HG02885 (cell line): ENCODE measurements around the gene CYP20A1.
"Not testable (repeated sequence)": the region's sequence is repeated elsewhere in the genome, so short reads cannot be mapped to it uniquely, and the experiment has no call there.

ENCODE experiments used
- ATAC-seq: cut with Tn5 transposase; IDR thresholded peaks from one replicate; pipeline ENCODE4 v1.9.1; 2021; ENCODE audit warnings: mild to moderate bottlenecking; ENCODE audit not compliant: unreplicated experiment, poor library complexity

The CYP20A1 gene

DNA sequence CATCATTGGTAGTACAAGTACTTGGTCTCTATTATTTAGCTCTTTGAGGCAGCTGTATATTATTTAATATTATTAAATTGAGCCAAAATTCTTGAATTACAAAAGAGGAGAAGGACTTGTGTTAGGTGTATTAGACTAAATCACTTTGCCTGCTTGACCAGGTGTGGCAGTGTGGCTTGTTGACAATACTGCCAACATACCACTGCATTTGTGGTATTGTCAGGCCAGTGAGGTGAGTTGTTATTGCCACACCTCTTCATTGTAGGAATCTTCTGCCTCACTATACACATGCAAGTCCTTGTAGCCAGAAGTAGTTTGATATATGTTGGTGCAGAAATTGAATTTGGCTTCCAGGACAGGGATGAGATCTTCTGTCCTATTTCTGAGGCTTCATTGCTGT is 40.5 kb downstream of the CYP20A1 start:
- no peak for ATAC-seq

DNA sequence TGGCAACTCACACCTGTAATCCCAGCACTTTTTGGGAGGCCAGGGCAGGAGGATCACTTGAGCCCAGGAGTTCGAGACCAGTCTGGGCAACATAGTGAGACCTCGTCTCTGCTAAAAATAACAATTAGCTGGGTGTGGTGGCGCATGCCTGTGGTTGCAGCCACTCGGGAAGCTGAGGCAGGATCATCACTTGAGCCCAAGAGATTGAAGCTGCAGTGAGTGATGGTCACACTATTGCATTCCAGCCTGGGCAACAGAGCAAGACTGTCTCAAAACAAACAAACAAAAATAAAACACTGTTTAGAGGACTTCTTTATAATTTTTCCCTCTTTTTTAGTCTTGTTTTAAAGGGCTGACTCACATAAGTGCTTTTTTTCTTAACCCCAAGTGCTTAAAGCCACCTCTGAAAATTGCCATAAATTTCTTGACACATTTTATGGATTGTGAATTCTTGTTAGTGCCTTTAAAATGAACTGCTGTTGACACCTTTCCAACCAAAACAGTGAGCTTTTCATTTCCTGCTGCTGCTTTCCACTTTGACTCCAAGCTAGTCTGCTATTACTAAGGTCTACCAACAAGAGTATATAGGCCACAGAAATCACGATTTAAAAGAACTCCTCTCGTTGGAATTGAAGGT is 41.7 kb downstream of the CYP20A1 start:
- no peak for ATAC-seq

DNA sequence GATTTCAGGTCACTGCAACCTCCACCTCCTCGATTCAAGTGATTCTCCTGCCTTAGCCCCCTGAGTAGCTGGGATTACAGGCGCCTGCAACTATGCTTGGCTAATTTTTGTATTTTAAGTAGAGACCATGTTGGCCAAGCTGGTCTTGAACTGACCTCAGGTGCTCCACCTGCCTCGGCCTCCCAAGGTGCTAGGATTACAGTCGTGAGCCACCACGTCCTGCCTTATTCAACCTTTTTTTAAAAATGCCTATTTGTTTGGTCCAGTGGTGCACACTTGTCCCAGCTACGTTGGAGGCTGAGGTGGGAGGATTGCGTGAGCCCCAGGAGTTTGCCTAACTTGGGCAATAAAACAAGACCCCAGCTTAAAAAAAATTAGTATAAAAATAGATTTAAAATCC is 43.3 kb downstream of the CYP20A1 start:
- ATAC-seq: no peak

DNA sequence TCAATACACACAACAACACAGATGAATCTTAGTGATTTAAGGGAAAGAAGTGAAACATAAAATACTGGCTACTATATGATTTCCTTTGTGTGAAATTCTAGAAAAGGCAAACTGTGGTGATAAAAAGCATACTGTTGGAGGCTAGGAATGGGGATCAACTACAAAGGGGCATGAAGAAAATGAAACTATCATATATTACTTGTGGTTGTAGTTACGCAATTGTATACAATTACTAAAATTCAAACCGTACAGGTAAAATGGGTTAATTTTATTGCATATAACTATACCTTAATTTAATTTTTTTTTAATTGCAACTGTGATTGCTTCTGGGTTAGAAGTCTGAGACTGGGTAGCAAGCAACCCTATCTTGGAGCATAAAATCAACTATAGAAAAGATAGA is 47.7 kb downstream of the CYP20A1 start:
- ATAC-seq: no peak

DNA sequence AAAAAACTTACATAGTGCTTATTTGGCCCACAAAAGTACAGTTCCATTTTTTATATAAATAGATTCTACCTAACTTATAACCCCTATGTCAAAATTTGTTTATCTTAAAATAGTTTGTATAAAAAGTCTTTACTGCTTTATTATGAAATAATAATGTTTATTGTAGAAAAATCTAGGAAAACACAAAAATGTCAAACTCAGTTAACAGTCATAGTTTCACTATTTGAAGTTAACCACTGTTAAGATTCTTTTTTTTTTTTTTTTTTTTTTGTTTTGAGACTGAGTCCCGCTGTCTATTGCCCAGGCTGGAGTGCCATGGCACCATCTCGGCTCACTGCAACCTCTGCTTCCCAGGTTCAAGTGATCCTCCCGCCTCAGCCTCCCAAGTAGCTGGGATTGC is 62.8 kb downstream of the CYP20A1 start:
- no peak for ATAC-seq

DNA sequence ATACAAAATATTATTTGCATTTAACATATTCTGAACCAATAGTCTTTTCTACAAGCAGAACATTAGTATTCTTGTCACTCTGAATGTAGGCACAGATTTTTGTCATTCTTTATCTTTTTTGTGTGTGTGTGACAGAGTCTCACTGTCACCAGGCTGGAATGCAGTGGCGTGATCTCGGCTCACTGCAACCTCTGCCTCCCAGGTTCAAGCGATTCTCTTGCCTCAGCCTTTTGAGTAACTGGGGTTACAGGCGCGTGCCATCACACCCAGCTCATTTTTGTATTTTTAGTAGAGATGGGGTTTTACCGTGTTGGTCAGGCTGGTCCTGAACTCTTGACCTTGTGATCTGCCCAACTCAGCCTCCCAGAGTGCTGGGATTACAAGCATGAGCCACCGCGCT is 63.8 kb downstream of the CYP20A1 start:
- ATAC-seq: not testable (repeated sequence)

DNA sequence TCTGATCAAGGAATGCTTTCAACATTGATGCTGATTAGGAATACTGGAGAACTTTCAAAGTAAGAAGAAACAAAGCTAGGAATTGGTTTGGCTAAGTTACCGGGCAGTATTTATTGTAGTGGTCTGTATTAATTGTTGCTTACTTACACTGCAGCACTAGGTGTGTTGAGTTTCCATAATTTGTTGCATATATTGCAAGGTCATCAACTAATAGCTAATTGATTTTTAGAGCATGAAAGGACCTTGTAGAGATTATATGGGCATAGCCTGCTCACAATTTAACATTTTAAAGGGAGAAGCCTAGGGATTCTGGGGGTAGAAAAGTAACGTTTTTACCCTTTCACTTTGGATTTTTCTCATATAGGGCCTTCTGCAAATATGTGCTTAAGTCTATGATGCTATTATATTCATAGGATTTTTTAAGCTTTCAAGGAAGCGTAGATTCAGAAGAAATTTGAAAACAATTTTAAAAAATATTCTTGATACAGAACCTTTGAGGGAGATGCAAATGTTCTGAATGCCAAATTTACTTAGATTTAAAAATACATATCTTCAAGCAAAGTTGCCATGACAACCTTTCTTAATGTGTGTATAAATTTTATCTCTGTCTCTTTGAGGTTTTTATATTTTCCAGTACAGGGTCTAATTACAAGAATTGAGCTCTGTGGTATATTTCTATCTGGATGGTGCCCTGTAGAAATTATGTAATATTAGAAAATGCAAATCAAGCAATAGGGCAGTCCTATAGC is 72.0 kb downstream of the CYP20A1 start:
- ATAC-seq: no peak

DNA sequence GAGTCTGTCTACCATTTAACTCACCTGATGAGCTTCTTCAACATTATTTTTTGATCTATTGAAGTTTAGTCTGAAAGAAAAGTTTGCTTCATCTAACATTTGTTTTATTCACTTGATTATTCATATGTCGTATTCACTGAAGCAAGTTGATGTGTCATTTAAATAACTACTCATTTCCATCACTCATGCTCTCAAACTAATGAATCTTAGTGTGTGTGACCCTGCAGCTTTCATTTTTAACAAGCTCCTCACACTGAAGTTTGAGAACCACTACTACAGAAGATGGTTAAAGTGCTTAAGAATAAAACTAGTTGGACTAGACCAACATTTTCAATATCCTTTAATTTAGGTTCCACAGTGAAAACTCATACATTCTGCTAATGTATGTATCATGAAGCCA is 87.5 kb downstream of the CYP20A1 start:
- ATAC-seq: no peak

DNA sequence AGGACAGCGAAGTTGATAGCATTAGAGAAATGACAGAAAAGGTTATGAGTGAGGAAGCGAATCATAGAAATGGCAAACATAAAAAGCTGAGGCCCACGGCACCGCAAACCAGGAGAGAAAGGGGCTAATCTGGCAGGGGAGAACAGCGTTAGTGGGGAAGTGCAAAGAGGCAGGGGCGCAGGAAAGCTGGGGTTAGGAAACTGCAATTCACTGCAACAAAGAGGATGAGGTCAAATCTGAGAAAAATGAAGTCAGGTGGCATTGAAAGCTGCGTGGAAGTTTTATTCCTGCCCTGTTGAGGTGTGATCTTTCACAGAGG is 88.7 kb downstream of the CYP20A1 start:
- no peak for ATAC-seq

DNA sequence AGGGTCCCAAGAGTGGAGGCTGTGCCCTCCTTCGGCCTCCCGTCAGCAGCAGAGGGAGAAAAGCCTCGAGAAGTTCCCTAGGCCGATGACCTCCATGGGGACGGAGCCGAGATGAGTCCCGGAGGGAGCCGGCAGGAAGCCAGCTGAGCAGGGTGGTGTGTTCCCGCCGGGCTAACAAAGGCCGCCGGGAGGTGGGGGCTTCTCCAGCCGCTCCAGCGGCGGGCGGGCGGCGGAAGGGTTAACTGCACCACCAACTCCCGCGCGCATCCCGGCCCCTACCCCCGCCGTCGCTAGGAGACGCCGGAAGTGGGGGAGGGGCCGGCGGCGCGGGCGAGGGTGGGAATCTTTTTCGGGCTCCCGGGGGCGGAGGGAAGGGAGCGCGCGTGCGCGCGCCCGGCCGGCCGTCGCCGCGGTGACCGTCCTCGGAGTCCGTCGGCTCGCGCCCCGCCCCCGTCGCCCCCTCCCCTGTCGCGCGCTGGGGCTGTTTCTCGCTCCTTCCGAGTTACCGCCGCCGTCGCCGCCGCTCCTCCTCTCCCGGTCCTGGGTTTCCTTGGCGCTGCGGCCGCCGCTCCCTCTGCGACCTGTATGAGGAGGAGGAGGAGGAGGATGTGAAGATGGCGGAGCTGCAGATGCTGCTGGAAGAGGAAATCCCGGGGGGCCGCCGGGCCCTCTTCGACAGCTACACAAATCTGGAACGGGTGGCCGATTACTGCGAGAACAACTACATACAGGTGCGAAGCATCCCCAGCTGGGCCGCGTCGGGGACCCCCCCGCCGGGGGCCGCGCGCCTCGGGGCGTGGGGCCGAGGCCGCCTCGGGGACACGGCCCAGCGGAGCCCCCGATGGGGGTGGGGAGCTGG is 89.3 kb downstream of the CYP20A1 start, which contains the start of gene ABI2:
Gene ABI2, plus strand, starts transcription at position 494 of the 859 bp plus-strand sequence. Its CDS starts 121 bp downstream, at position 615.
- ATAC-seq: peak; percentile 66

DNA sequence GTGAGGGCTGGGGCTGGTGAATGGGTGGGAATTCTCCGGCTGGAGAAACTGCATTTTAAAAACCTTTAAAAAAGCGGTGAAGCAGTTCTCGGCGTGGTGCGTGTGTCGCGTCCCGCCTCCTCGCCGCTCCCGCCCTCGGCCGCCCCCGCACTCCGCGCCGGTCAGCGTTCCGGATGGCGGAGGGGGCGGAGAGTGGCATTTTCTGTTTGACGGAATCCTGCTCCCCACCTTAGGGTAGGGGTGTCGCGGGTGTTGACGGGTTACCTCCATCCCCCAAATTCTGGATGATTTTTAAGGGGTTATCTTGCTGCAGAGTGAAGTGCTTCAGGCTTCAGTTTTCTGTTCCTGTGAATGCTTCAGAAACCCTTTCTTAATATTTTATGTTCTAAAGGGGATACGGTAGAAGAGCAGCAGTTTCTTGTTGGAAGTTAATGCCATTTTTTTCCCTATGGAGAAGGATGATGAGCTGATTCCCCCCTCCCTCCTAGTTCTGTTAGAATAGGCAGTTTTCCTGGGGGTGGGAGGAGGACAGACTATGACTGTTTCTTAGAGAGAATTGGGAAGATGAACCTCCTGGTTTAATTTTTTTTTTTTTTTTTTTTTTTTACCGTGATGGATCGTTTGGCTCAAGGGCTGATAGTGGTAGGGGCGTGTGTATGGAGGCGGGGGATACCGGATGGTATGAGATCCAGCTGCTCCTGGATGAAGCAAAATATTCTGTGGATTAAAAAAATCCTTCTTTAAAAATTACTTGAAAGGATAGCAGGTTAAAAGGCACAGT is 90.1 kb downstream of the CYP20A1 start:
- peak; percentile 66 for ATAC-seq

DNA sequence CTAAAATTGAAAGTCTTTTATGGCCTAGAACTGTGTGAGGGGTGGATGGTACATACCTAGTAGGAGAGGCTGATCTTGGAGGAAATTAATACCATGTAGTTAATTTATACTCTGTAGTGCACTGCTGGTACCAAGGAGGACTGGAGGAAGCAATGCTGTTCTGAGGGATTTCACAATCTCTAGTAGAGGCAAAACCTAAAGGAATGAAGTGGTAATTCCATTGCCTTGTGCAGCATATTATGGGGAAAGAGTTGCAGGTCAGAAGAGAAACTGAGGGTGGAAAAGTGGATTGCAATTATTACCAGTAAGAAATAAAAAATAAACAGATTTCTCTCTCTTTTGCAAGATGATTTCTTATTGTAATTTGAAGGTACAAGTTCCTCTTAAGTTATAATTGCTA is 91.6 kb downstream of the CYP20A1 start:
- ATAC-seq: no peak

DNA sequence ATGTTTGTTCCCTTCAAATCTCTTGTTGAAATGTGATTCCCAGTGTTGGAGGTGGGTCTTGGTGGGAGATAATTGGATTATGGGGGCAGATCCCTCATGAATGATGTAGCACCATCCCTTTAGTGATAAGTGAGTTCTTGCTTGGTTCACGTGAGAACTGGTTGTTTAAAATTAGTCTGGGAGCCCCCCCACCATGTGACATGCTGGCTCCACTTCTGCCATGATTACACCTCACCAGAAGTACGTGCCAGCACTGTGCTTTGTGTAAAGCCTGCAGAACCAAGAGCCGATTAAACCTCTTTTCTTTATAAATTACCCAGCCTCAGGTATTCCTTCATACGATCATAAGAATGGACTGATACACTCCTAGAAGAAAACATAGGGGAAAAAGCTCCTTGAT is 99.5 kb downstream of the CYP20A1 start:
- ATAC-seq: no peak

DNA sequence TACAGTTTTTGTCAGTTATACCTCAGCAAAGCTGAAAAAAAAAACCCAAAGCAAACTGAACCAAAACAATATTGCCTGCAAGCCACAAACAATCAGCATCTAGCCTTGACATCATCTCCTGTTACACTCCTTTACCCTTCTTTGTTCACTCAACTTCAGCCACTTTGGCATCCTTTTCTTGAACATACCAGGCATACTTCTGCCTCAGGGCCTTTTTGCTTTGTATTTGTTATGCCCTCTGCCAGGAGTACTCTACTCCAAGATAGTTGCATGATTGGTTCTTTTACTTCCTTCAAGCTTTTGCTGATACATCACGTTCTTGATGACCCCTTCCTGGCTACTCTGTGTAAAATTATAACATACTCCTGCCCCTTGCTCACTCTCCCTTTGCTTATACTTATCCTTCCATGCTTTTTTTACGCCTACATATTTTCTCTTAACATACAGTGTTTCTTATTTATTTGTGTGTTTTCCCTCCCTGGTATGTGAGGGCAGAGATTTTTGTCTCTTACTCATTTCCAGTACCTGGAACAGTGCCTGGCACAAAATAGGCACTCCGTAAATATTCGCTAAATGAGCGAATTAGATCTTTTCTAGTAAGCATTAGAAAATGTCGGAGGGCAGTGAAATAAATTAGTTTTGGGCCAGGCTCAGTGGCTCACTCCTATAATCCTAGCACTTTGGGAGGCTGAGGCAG is 102.1 kb downstream of the CYP20A1 start:
- no peak for ATAC-seq

DNA sequence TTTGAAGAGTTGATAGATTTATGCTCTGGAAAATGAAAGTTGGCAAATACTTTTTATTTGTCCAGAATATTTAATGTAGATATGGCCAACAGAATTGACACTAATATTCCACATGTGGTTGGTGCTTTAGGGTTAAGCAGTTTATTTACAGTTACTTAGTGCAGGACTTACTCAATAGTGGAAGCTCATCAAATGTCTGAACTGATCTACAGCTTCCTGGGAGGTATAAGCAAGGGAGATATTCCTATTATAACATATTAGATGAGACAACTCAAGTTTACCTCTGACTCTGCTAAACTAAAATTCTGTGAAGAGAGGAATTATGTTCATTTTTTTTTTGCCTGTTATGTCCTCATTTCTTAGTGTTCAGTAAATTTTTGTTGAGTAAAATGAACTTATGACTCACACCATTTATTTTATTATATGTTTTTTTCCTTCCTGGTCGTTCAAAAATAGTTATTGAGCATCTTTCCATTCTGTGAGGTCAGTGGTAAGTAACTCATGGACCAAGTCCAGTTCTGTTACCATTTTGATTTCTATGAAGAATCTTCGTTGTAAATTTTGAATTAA is 103.0 kb downstream of the CYP20A1 start:
- ATAC-seq: no peak

DNA sequence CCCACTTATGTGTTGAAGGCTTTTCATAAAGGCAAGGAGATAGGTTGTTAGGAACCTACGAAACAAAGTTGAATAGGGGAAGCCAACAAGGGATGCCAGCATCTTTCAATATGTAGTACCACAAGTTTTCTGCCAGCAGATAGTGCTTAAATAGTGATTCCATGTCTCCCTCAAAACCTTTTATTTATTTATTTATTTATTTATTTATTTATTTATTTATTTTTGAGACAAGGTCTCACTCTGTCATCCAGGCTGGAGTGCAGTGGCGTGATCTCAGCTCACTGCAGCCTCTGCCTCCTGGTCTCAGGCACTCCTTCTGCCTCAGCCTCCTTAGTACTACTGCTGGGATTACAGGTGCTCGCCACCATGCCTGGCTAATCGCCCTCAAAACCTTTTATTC is 103.6 kb downstream of the CYP20A1 start:
- ATAC-seq: not testable (repeated sequence)

DNA sequence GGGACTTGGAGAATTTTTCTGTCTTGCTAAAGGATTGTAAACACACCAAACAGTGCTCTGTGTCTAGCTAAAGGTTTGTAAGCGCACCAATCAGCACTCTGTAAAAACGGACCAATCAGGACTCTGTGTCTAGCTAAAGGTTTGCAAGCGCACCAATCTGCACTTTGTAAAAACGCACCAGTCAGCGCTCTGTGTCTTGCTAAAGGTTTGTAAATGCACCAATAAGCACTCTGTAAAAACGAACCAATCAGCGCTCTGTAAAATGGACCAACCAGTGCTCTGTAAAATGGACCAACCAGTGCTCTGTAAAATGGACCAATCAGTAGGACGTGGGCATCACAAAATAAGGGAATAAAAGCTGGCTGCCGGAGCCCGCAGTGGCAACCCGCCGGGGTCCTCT is 105.8 kb downstream of the CYP20A1 start:
- ATAC-seq: no peak

DNA sequence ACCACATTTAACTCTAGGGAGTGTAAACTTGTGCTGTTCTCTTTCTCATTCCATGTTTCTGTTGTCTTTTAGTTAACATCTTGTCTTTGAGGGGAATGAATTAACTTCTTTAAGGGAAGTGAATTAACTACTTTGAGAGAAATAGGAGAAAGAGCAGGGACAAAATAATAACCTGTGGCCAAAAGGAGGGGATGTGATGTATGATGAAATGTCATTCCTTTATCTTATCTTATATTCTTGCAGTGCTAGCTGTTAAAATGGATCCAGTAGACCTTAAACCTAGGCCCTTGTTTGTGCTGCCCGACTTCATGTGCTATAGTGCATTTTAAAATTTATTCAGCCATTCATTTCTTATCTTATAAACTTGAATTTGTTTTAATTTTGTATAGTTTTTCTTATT is 107.8 kb downstream of the CYP20A1 start:
- no peak for ATAC-seq

DNA sequence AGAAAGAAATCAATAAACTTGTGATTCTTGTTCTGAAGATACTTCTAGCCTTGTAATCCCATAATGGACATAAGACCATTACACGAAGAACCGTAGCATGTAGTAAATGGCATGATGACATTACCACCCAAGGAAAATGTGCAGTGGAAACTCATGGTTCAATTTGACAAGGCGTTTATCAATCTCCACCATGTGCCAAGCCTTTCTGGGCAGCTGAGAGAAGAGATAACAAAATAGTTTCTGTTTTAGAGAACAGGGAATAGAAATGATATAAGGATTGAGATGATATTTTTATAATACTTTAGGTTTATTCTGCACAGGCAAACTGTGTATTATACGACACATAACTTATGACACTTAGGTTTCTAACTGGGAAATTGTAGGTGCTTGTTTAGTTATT is 108.6 kb downstream of the CYP20A1 start:
- no peak for ATAC-seq
